Glomerular visceral epithelial cell (primary cell): ENCODE results near the gene MLH1.
"Not testable (repeated sequence)": the region's sequence is repeated elsewhere in the genome, so short reads cannot be mapped to it uniquely, and the experiment has no call there.

Source experiments
- DNase-seq: peaks from one replicate; pipeline ENCODE4 v3.0.0-alpha.2; 2016; ENCODE audit errors: extremely low spot score

The MLH1 gene

DNA sequence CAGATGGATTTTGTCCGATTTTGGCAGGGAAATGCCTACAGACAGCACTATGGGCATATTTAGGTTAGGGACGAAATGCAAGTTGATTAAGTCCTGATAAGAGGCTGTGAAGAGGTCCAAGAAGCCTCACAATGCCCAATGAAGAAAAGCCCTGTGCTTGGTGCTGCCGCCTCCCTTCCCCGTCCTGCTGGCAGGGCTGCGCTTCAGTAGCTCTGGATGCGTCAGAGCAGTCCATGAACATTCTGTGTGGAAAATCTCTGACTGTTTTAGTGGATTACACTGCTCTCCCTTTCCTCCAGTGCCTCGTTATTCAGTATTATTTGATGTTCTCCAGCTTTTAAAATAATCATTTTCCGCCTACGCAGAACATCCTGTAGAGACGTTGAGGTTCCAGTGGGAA, 39.6 kb downstream of the MLH1 start:
- no peak for DNase-seq

DNA sequence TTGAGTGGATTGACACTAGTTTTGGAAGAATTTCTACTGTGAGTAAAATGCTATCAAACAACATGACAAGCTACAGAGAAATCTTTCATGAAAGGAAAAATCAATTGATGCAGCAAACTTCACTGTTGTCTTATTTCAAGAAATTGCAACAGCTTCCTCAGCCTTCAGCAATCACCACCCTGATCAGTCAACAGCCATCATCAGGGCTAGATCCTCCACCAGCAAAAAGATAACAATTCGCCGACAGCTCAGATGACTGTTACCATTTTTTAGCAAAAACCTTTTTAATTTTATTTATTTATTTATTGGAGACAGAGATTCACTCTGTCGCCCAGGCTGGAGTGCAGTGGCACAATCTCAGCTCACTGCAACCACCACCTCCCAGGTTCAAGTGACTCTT, 44.0 kb downstream of the MLH1 start:
- DNase-seq = no peak

DNA sequence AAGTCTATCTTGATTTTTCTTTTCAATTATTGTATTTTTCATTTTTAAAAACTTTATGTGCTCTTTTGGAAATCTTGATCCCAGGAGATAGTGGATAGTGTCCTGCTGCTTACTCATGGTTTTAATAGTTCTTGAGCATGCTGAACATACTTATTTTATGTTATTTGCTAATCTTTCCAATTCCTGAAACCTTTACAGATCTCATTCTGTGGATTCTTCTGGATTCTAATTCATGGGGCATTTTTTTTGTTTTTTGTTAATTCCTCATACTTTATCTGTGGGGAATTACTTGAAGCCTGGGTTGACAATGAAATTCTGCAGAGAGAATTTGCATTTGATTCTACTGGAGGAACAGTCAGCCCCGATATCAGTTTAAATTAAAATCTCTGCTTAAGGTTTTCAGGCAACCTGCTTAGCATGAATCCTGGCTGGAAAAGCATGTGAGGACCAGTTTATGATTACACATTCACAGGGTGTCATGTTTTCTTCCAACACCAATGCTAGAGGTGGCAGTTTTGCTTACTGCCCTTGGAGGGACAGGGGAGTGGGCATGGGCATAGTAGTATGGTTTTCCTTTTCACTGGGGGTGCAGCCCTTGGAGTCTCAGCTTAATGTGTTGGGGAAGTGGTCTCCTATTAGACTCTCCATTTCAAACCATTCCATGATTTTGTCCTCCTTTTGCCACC, 46.0 kb downstream of the MLH1 start:
- no peak for DNase-seq

DNA sequence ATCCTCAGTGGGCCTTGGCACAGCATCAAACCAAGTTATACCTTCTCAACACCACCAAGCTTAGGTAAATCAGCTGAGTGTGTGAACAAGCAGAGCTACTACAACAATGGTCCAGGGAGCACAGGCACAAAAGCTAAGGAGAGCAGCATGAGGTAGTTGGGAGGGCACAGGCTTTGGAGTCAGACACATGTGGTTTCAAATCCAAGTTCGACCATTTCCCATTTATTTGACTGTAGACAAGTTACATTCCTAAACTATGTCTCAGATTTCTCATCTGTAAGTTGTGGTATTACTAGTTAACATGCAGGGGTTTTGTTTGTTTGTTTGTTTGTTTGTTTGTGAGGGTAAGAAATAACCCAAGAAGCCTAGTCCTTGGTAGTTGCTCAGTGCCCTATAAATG, 46.9 kb downstream of the MLH1 start:
- no peak for DNase-seq

DNA sequence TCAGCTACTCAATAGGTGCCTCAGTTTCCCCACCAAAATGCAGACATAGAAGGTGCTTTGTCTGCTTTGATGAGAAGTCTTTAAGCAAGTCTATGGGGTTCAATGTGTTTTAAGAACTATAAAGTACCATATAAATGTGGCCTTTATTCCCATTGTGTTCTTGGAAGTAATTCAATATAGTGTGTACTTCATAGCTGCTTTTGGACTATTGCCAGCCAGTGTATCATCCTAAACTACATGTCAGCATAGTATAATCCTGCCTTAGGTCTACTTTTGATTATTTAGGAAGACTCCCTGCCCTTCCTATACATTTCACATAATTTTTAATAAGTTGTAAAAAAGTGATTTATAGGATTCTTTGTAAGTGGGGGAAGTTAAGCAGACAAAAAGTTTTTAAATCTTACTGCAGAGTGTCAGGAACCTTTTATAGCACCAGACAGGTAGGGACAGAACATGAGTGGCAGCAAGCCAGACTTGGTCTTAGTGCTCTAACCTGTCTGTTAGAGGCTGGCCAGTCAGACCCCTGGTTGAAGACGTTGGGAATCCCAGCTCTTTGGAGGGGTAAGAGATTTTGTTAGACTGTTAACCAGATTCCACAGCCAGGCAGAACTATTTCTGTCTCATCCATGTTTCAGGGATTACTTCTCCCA, 48.4 kb downstream of the MLH1 start:
- no peak for DNase-seq

DNA sequence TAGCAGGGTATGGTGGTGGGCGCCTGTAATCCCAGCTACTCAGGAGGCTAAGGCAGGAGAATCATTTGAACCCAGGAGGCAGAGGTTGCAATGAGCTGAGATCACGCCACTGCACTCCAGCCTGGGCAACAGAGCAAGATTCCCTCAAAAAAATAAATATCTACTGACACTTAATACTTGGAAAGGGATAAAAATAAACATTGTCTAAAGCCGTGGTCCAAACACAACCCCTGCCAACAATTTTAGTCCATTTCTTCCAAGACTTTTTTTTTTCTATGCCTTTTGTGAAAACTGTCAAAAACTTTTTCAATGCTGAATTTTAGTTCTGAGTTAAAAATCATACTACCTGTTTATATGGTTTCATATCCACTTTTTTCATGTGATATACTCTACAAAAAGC, 49.4 kb downstream of the MLH1 start:
- not testable (repeated sequence) for DNase-seq

DNA sequence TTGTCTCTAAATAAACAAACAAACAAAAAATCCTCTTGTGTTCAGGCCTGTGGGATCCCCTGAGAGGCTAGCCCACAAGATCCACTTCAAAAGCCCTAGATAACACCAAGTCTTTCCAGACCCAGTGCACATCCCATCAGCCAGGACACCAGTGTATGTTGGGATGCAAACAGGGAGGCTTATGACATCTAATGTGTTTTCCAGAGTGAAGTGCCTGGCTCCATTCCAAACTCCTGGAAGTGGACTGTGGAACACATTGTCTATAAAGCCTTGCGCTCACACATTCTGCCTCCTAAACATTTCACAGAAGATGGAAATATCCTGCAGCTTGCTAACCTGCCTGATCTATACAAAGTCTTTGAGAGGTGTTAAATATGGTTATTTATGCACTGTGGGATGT, 57.0 kb downstream of the MLH1 start:
- no peak for DNase-seq

DNA sequence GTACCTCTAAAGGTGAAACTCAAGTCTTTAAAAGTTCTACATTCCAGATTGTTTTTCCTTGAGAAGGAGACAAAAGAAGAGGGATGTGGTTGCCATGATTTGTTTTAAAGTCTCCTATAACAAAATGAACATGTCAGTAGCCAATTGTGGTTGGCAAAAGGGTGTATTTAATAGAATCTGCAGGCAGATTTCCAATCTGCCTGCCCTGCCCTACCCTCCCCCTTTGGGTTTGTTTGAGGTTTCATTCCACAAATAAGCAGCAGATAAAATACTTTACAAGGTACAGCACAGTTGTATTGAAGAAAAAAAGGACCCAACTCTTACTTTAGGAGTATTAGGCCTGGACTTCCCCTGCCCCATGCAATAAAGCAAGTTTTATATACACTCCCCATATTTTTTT, 59.5 kb downstream of the MLH1 start:
- DNase-seq = no peak

DNA sequence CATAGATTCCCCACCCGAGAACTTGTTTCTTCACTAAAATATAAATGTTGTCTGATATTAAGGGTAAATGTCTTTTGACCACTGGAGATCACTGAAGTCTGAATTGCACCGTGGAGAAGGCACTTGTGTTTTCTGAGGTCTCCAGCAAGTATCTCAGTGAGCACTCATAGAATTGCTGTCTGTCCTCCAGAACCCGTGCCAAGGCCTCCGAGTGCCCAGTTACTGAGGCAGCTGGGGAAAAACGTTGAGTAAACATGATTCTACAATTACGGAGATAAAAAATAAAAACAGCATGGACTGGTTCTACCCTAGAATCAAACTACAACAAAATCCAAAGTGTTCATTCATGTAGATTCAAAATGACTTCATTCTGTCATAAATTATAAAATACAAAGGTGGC, 60.0 kb downstream of the MLH1 start:
- DNase-seq = no peak

DNA sequence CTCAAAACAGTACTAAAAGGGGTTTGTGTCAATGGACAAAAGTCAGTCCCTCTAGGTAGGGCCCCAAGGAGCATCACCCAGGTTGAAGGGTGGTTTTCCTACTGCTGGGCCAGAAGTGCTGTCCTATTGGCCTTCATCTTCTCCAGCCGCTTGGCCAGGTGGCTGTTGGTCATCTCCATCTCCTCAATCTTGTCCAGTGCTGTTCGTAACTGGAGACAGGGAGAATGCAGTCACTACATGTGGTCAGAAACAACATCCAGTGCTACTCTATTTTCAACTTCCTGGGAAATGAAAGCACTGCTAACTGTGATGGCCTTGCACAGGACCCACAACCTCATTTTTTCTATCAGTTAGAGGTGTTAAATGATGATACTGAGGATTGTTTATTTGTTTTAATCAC, 60.4 kb downstream of the MLH1 start:
- no peak for DNase-seq

DNA sequence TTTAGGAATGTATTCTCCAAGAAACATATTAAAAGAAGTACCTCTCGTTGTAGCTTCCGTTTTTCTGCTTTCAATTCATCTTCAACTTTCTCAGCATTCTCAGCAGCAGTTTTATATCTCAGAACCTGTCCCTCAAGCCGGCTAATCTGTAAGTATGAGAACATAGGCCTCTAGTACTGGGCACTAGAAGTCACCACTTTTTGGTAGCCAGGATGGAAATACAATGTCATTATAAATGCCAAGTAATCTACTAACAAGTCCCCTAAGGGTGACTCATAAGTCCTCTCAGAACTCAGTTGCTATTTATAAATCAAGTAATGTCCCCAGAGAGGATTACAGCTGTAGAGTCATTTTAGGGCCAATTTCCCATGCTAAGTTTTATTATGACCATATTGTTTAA, 61.1 kb downstream of the MLH1 start:
- DNase-seq = no peak

DNA sequence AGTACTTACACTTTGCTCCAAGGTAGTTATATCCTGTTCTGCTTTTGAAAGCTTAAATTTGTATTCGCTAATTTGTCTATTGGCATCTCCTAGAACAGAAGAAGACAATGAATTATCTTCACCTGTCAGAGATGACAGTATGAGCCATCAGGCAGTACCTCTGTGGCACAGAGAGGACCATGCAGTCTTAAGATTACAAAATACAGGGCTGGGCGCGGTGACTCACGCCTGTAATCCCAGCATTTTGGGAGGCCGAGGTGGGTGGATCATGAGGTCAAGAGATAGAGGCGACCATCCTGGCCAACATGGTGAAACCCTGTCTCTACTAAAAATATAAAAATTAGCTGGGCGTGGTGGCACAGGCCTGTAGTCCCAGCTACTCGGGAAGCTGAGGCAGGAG, 61.8 kb downstream of the MLH1 start:
- DNase-seq = not testable (repeated sequence)

DNA sequence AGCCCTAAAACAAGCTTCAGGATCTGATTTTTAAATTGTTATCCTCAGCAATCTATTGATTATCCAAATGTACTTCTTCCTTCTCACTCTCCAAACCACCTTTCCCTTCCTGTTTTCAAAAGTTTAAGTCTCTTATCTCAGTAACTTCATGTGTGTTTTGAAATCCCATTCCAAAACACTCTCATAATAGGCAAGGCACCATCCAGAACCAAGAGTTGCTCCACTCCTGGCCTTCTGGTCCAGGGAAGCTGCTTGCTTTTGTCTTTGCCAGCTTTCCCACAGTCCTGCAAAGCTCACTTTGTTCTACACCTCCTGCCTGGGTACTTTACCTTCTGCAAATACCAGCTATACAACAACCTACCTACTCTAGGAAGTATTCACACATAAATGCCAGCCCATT, 63.5 kb downstream of the MLH1 start:
- DNase-seq = no peak

DNA sequence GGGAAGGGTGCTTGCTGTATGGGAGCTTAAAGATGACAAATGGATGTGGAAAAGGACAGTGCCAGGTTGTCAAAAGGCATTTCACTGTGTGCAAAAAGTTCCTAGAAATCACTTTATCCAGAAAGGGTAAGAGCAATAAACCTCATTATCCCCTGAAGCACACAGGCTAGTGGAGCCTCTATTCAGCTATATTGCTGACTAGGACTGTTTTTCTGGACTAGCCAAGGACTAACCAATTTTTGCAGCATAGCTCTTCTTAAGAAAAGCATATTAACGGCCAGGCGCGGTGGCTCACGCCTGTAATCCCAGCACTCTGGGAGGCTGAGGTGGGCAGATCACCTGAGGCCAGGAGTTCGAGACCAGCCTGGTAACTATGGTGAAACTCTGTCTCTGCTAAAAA, 64.8 kb downstream of the MLH1 start:
- no peak for DNase-seq

DNA sequence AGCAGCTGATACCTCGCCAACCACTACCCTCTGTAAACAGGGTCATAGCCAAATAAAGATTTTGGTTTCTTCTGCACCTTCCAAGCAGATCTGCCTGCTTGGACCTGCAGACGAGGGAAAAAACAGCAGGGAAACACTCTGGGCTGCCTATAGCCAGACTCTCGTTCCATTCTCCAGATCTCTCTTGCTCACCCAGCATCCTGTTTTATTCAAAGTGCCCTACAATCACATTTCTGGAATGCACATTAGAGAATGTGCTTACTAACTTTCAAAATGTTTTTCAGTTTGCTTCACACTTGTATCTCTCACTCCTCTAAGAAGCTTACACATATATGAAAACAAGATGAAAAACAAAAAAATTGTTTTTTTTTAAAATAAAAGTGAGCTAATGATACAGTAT, 71.4 kb downstream of the MLH1 start:
- DNase-seq = no peak

DNA sequence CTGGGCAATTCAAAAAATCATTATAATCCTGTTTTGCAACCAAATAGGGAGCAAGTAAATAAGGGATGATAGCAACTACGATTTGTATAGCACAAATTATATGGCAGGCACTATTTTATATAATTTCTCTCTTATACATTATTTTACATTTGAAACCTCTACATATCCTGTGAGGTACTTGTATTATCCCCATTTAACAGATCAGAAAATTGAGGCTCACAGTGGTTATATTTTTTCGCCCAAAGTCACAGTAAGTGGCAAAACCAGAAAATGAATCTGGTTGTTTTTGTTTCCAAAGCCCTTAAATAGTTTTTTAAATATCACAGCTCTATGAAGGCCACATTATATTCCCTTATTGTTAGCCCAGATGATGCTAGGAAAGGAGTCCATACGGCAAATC, 74.3 kb downstream of the MLH1 start:
- DNase-seq = no peak

DNA sequence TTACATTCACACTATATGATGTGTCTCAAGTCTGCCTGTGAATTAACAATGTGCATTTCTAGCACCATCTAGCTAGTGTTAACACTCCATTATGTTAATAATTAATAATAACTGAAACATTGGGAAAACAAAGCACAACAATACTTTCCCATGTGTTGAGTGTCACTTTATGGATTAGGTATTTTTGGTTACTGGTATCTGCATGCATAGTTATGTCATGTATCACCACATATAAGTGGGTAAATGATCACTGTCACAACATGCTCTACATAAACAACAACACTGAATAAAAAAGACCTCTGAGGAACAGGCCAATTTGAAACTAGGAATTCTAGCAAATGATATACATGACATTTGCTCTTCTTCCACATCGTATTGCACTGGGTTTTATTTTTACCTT, 74.7 kb downstream of the MLH1 start:
- DNase-seq = no peak

DNA sequence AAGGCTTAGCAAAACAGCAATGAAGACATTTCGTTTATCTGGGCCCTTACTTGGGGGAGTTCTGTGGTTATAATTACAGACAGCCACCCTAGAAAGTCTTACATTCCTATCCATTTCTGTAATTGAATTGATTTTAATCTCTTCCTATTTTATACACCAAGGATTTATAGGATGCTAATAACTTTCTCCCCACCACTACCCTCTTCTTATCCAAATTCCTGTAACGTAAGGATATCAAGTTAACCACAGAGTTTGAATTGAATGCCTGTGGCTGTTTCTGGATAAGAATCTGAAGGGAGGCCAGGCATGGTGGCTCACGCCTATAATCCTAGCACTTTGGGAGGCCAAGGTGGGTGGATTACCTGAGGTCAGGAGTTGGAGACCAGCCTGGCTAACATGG, 78.6 kb downstream of the MLH1 start:
- DNase-seq = no peak

DNA sequence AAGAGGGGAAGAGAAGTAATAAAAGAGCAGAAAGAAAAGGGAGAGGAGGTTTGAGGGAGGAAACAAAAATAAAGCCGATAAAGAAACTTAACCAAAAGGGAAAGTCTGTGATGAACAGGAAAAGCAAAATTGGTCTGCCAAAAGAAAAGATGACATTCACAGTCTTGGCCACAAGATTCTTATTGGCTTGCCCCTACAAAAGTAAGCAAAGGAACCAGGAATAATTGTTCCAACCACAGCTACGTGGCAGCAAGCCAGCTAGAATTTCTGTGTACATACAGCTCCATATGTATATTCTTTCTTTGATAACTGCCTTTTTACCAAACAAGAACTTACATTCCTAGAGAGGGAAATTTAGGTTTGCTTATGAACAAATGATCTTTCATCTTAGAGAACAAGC, 79.6 kb downstream of the MLH1 start:
- DNase-seq = peak; percentile 53

DNA sequence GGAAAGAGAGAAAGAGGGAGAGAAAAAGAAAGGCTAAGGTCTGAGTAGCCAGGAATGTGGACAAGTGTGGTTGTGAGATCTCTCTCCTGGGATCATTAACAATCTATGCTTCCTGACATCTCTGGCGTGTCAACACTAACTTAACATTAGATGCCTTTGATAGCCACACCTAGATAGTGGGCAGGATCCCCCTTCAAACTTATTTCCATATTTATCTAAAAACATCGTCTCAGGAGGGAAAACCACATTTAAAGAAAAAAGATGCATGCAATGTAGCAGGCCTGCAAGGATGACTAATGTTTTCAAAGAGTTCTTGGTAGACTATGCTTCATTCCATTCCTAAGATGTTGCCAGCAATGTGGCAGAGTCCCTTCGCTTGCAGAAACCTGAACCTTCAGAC, 80.9 kb downstream of the MLH1 start:
- peak; percentile 51 for DNase-seq

DNA sequence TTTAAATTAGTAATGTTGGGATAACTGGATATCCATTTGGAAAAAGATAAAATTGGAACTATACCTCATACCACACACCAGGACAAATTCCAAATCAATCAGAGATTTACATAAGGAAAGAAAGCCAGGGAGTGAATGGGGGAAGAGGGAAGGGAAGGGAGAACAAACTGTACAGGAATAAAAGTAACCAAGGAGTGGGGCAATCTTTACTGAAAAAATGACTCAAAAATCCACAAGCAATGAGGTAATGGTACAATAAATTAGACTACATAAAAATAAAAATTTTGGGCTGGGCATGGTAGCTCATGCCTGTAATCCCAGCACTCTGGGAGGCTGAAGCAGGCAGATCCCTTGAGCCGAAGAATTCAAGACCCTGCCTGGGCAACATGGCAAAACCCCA, 82.6 kb downstream of the MLH1 start:
- DNase-seq = no peak

DNA sequence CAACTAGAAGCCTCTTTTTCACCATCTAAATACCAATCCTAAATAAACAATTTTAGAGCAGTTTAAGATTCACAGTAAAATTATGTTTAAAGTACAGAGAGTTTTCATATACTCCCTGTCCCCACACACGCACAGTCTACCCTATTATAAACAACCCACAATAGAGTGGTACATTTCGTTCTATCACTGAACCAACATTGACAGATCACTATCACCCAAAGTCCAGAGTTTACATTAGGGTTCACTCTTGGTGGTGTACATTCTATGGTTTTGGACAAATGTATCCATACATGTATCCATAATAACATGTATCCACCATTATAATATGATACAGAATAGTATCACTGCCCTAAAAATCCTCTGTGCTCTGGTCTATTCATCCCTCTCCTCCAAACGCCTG, 89.0 kb downstream of the MLH1 start:
- no peak for DNase-seq

DNA sequence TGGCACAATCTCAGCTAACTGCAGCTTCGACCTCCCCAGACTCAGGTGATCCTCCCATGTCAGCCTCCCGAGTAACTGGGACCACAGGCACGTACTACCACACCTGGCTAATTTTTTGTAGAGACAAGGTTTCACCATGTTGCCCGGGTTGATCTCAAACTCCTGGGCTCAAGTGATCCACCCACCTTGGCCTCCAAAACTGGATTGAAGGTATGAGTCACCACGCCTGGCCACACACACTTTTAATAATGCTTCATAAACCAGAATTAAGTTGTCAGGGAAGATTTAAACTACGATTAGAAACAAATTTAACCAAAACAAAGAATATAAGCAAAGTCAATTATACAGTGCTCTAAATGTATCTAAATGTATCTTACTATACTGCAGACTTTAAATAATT, 93.6 kb downstream of the MLH1 start:
- DNase-seq = no peak

DNA sequence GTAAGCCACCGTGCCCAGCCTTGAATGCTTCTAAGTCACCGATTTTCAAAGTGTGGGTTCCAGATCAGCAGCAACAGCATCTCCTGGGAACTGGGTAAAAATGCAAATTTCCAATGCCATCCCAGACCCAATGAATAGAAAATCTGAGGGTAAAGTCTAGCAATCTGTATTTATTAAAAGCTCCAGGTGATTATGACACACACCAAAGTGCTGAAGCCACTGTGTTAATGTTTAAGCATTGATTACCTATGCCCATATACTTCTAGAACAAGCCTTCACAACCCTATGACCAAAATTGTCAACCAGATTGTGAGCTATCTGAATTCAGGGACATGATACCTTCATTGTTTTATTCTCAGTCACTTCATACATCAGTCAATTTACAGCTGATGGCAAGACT, 94.6 kb downstream of the MLH1 start:
- DNase-seq = no peak
